Measurements from ENCODE around the gene NOTCH4. TPM values are rescaled to one million over a fixed set of nuclear protein-coding genes. Genes with fewer than 3 reads are reported as not detected.
A peak's percentile ranks its signal among the peaks of the same experiment; 100 is the strongest.

The NOTCH4 gene
- total and polyA plus RNA-seq, 12 donors: 7.1 to 136 (median 20.2) TPM

DNA sequence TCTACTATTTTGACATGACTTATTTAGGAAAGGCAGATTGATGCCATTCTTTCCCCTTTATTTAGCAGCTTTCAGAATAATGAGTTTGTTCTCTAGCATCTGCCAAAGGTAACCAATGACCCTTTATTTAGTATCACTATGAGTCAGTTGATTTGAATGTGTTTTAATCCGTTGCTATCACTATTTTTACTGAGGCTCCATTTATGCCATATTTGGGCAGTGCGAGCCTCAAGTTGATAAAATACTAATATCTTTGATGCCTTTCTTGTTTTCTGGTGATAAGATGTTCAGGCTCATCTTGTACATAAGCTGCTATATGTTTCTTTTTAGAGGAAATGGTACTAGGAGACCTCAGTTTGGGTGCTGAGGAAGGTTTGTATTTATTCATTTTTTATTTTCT, 15.6 kb upstream of the NOTCH4 start:
- H3K27me3 ChIP-seq: no peaks in the 10 kb centered on the region
- no peak for DNase-seq
- H3K27ac ChIP-seq: no peak overlapping the region
- H3K9me3 ChIP-seq (replicated peaks in 1 of 3): no peaks in the 10 kb centered on the region
- no peaks in the 10 kb centered on the region for H3K4me1 ChIP-seq (replicated peaks in 1 of 2)
- TF ChIP-seq, protein P1, sequence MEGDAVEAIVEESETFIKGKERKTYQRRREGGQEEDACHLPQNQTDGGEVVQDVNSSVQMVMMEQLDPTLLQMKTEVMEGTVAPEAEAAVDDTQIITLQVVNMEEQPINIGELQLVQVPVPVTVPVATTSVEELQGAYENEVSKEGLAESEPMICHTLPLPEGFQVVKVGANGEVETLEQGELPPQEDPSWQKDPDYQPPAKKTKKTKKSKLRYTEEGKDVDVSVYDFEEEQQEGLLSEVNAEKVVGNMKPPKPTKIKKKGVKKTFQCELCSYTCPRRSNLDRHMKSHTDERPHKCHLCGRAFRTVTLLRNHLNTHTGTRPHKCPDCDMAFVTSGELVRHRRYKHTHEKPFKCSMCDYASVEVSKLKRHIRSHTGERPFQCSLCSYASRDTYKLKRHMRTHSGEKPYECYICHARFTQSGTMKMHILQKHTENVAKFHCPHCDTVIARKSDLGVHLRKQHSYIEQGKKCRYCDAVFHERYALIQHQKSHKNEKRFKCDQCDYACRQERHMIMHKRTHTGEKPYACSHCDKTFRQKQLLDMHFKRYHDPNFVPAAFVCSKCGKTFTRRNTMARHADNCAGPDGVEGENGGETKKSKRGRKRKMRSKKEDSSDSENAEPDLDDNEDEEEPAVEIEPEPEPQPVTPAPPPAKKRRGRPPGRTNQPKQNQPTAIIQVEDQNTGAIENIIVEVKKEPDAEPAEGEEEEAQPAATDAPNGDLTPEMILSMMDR (IDR thresholded peaks at IDR 0.05): no peak
- TF ChIP-seq POLR2A (IDR thresholded peaks at IDR 0.05): no peak
- no peak overlapping the region for H3K4me3 ChIP-seq
- H3K36me3 ChIP-seq (replicated peaks in 1 of 2): no peaks in the 10 kb centered on the region
- 62 to 79% (median 72%) methylated on average over 2 of the region's 2 CpGs for WGBS, 4 donors
- intact Hi-C loops (cut with DNase I): no loop called here

DNA sequence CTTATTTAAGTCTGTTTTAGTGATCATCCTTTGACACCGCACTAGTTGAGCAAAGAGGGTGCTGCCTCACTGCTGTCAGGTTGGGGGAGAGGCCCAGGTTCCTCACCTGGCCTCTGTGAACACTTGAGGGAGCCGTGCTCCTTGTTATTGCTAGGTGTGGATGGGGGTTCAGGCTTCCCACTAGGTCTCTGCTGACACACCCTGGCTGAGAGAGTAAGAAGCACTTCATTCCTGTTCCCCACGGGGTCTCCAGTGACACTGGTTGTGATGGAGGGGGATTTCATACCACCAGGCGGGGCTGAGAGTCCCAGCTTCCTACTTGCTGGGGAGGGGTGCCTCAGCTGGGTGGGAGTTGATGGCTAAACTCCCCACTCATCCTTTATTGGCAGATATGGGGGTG, 11.1 kb upstream of the NOTCH4 start:
- WGBS, 4 donors: 55 to 67% (median 59%) methylated on average over 4 of the region's 4 CpGs
- intact Hi-C loops (cut with DNase I): no loop called here
- Histone ChIP-seq H3K4me1 (replicated peaks in 1 of 2) (no peaks in the 10 kb centered on the region), H3K9me3 (replicated peaks in 1 of 3) (no peaks in the 10 kb centered on the region), H3K27ac (peak overlapping the region in 1 of 5 donors; percentile 40), H3K36me3 (replicated peaks in 1 of 2) (no peaks in the 10 kb centered on the region), H3K27me3 (no peaks in the 10 kb centered on the region), H3K4me3 (no peak overlapping the region)
- TF ChIP-seq, protein P1 (IDR thresholded peaks at IDR 0.05): no peak
- no peak for TF ChIP-seq POLR2A (IDR thresholded peaks at IDR 0.05)
- no peak for DNase-seq

DNA sequence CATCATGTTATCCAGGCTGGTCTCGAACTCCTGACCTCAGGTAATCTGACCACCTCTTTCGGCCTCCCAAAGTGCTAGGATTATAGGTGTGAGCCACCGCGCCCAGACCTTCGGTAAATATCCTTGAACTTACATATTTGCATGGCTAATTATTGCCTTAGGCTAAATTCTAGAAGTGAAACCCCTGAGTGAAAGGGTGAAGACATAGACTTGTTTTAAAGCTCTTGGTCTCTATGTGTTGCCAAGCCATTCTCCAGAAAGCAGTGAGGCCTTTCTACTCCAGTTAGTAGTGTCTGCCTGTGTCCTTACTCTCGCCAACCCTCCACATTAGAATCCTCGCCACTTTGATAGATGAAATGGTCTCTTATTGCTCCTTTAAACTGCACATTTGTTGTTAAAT, 2.6 kb upstream of the NOTCH4 start:
- H3K27ac ChIP-seq: no peak overlapping the region
- no peaks in the 10 kb centered on the region for H3K4me1 ChIP-seq (replicated peaks in 1 of 2)
- TF ChIP-seq, protein P1 (IDR thresholded peaks at IDR 0.05): no peak
- no peak for TF ChIP-seq POLR2A (IDR thresholded peaks at IDR 0.05)
- no peaks in the 10 kb centered on the region for H3K9me3 ChIP-seq (replicated peaks in 1 of 3)
- peak in 1 of 7 donors; percentile 9 for DNase-seq
- H3K27me3 ChIP-seq: no peaks in the 10 kb centered on the region
- intact Hi-C loops (cut with DNase I): no loop called here
- no peaks in the 10 kb centered on the region for H3K36me3 ChIP-seq (replicated peaks in 1 of 2)
- H3K4me3 ChIP-seq: no peak overlapping the region
- WGBS, 4 donors: 88 to 94% (median 93%) methylated on average over 7 of the region's 7 CpGs

DNA sequence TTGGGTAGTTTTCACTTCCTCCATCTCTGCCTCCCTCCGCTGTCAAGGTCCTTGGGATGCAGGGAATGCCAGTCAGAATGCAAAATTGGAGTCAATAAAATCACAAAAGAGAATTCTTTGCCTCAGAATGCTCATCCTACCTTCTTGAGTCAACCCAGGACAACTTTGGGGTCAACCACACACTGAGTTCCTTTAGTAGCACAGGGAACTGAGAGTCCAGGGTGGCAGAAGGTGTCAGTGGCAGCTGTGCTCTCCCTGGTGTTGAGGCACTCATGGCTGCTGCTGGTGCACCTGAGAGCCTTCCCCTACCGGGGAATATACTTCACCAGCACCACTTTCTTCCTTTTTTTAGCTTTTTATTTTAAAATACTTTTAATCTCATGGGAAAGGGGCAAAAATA, 829 bp upstream of the NOTCH4 start:
- Histone ChIP-seq H3K9me3 (replicated peaks in 1 of 3) (no peaks in the 10 kb centered on the region), H3K4me1 (replicated peaks in 1 of 2) (no peaks in the 10 kb centered on the region), H3K36me3 (replicated peaks in 1 of 2) (no peaks in the 10 kb centered on the region), H3K4me3 (no peak overlapping the region), H3K27me3 (no peaks in the 10 kb centered on the region), H3K27ac (no peak overlapping the region)
- TF ChIP-seq, protein P1 (IDR thresholded peaks at IDR 0.05): no peak
- no peak for TF ChIP-seq POLR2A (IDR thresholded peaks at IDR 0.05)
- intact Hi-C loops (cut with DNase I): no loop called here
- WGBS, 4 donors: 62 to 82% (median 66%) methylated on average over 2 of the region's 2 CpGs
- DNase-seq: peak in 1 of 7 donors; percentile 3

Data from adrenal gland (tissue), 12 donors.